Left ventricle myocardium inferior (tissue), 1 donor: ENCODE results near the gene SMS. TPM values are rescaled to one million over a fixed set of nuclear protein-coding genes. Genes with fewer than 3 reads are reported as not detected.

ENCODE experiments used
- DNase-seq: peaks from one replicate; pipeline ENCODE4 v3.0.0-alpha.2; 2020
- H3K27ac ChIP-seq: fragments of 200-600 bp; replicated peaks from 2 replicates; pipeline ENCODE4 v1.8.0; 2021
- H3K27me3 ChIP-seq: fragments of 200-600 bp; 2 replicates; pipeline ENCODE4 v1.8.0; 2021; ENCODE audit warnings: low read depth
- H3K36me3 ChIP-seq: fragments of 200-600 bp; 2 replicates; pipeline ENCODE4 v1.8.0; 2021
- H3K4me1 ChIP-seq: fragments of 200-600 bp; 2 replicates; pipeline ENCODE4 v1.8.0; 2021
- H3K4me3 ChIP-seq: fragments of 200-600 bp; 2 replicates; pipeline ENCODE4 v1.8.0; 2021; ENCODE audit warnings: mild to moderate bottlenecking, moderate library complexity
- H3K9me3 ChIP-seq: fragments of 200-600 bp; replicated peaks from 2 replicates; pipeline ENCODE4 v1.8.0; 2021
- CTCF ChIP-seq: fragments of 200-600 bp; IDR thresholded peaks from 2 replicates; pipeline ENCODE4 v1.8.0; 2021; ENCODE audit warnings: antibody characterized with exemption, mild to moderate bottlenecking, borderline replicate concordance
- intact Hi-C: fragments of 100-400 bp; cut with micrococcal nuclease; formaldehyde crosslinking; loops from one replicate; pipeline ENCODE4 v1.11.0; 2022
- total RNA-seq: library from RNA; stranded (reverse); fragmentation: NEBNext Ultra II Directional; extraction: Animal tissue kit (Norgen Biotek cat#: 25700); gene quantifications from one replicate; pipeline ENCODE4 v1.2.1, GENCODE V29; 2021
- donor health status: DM: no; HTN: yes; CAD: no; lungs with severe emphysema.

The SMS gene
- total RNA-seq, 1 donor from 2014 or later: 46.8 TPM

- peaks cover 25% of the 10 kb centered on the region for H3K4me1 ChIP-seq
- intact Hi-C loops: no loop called here
- H3K4me3 ChIP-seq: no peak overlapping the region
- no peaks in the 10 kb centered on the region for H3K27me3 ChIP-seq
- no peaks in the 10 kb centered on the region for H3K9me3 ChIP-seq
- H3K36me3 ChIP-seq: no peaks in the 10 kb centered on the region
- no peak for TF ChIP-seq CTCF
- no peak for DNase-seq
- H3K27ac ChIP-seq: peak overlapping the region; percentile 52
These were observed 3.1 kb downstream of the SMS start for GRCh38 chrX:21943460-21944135.

- H3K9me3 ChIP-seq: no peaks in the 10 kb centered on the region
- H3K36me3 ChIP-seq: no peaks in the 10 kb centered on the region
- H3K4me1 ChIP-seq: peaks cover 31% of the 10 kb centered on the region
- TF ChIP-seq CTCF: no peak
- intact Hi-C loops: no loop called here
- H3K4me3 ChIP-seq: no peak overlapping the region
- peak overlapping the region; percentile 52 for H3K27ac ChIP-seq
- no peaks in the 10 kb centered on the region for H3K27me3 ChIP-seq
- no peak for DNase-seq
These were observed 3.7 kb downstream of the SMS start for GRCh38 chrX:21944136-21944615.

GRCh38 chrX:21946925-21947641 is 6.6 kb downstream of the SMS start:
- no peak for DNase-seq
- intact Hi-C loops: no loop called here
- no peaks in the 10 kb centered on the region for H3K9me3 ChIP-seq
- H3K27ac ChIP-seq: peak overlapping the region; percentile 52
- H3K4me1 ChIP-seq: peaks cover 41% of the 10 kb centered on the region
- TF ChIP-seq CTCF: no peak
- no peaks in the 10 kb centered on the region for H3K36me3 ChIP-seq
- no peak overlapping the region for H3K4me3 ChIP-seq
- no peaks in the 10 kb centered on the region for H3K27me3 ChIP-seq

- H3K27ac ChIP-seq: peak overlapping the region; percentile 52
- H3K4me1 ChIP-seq: peaks cover 42% of the 10 kb centered on the region
- H3K4me3 ChIP-seq: no peak overlapping the region
- H3K36me3 ChIP-seq: no peaks in the 10 kb centered on the region
- no peak for DNase-seq
- intact Hi-C loops: no loop called here
- no peaks in the 10 kb centered on the region for H3K27me3 ChIP-seq
- no peak for TF ChIP-seq CTCF
- H3K9me3 ChIP-seq: no peaks in the 10 kb centered on the region
These were observed 7.2 kb downstream of the SMS start for GRCh38 chrX:21947671-21948070.

GRCh38 chrX:21948897-21949578 is 8.5 kb downstream of the SMS start:
- Histone ChIP-seq H3K9me3 (no peaks in the 10 kb centered on the region), H3K4me1 (peaks cover 42% of the 10 kb centered on the region), H3K27ac (peak overlapping the region; percentile 52), H3K36me3 (no peaks in the 10 kb centered on the region), H3K4me3 (no peak overlapping the region), H3K27me3 (no peaks in the 10 kb centered on the region)
- intact Hi-C loops: no loop called here
- DNase-seq: no peak
- no peak for TF ChIP-seq CTCF
